MV-4-11 (cell line): Measurements from ENCODE around the gene CBX4.

Experiments used
- DNase-seq: peaks from one replicate; lab custom pipeline; 2025; lab: John Stamatoyannopoulos, UW

The CBX4 gene

GRCh38 chr17:79839356-79840268 is at the start of gene CBX4:
Gene CBX4 (minus strand): TSS chr17:79839440. CDS start chr17:79839251, 189 bp downstream.
- DNase-seq, result peak; percentile 85

- no peak for DNase-seq
Measured at GRCh38 chr17:79888009-79888540, 48.8 kb upstream of the CBX4 start.

- no peak for DNase-seq
Measured at GRCh38 chr17:79887451-79887991, 48.3 kb upstream of the CBX4 start.

- no peak for DNase-seq
Measured at GRCh38 chr17:79883202-79883601, 44.0 kb upstream of the CBX4 start.

GRCh38 chr17:79878329-79878947 is 39.2 kb upstream of the CBX4 start:
- DNase-seq, result no peak

GRCh38 chr17:79877041-79877440 is 37.8 kb upstream of the CBX4 start:
- DNase-seq, result no peak

- no peak for DNase-seq
Measured at GRCh38 chr17:79875511-79875910, 36.3 kb upstream of the CBX4 start.

- peak; percentile 6 for DNase-seq
Measured at GRCh38 chr17:79874329-79874981, 35.2 kb upstream of the CBX4 start.

- no peak for DNase-seq
Measured at GRCh38 chr17:79873583-79873982, 34.3 kb upstream of the CBX4 start.

GRCh38 chr17:79872762-79873161 is 33.5 kb upstream of the CBX4 start:
- peak; percentile 46 for DNase-seq

GRCh38 chr17:79871131-79871530 is 31.9 kb upstream of the CBX4 start:
- DNase-seq, result no peak

GRCh38 chr17:79870540-79870939 is 31.3 kb upstream of the CBX4 start:
- DNase-seq, result no peak

- DNase-seq, result no peak
Measured at GRCh38 chr17:79866791-79867518, 27.7 kb upstream of the CBX4 start.

- no peak for DNase-seq
Measured at GRCh38 chr17:79865351-79866210, 26.3 kb upstream of the CBX4 start.

- DNase-seq, result no peak
Measured at GRCh38 chr17:79864617-79865250, 25.5 kb upstream of the CBX4 start.

GRCh38 chr17:79864147-79864546 is 24.9 kb upstream of the CBX4 start:
- no peak for DNase-seq

GRCh38 chr17:79862771-79863440 is 23.7 kb upstream of the CBX4 start:
- no peak for DNase-seq

GRCh38 chr17:79862238-79862637 is 23.0 kb upstream of the CBX4 start:
- DNase-seq, result no peak

- DNase-seq, result no peak
Measured at GRCh38 chr17:79861413-79862216, 22.4 kb upstream of the CBX4 start.
